Measurements from ENCODE around the gene MAN1A1. TPM values are rescaled to one million over a fixed set of nuclear protein-coding genes. Genes with fewer than 3 reads are reported as not detected.

The MAN1A1 gene
- total RNA-seq, 1 experiment from 2014 or later: 19.0 TPM

- DNase-seq: no peak
- Histone ChIP-seq H3K4me1 (ENCODE audit: insufficient read depth, low read length) (no peaks in the 10 kb centered on the region), H3K9me3 (ENCODE audit: low read length) (no peaks in the 10 kb centered on the region), H4K20me1 (ENCODE audit: low read length) (no peaks in the 10 kb centered on the region), H3K79me2 (ENCODE audit: low read length) (no peaks in the 10 kb centered on the region), H3K9ac (ENCODE audit: low read length) (no peak overlapping the region), H3K36me3 (ENCODE audit: low read depth, low read length) (no peaks in the 10 kb centered on the region), H3K4me2 (ENCODE audit: low read length) (no peak overlapping the region), H3F3A (ENCODE audit: low read length, unreplicated experiment) (no peaks in the 10 kb centered on the region), H3K9me2 (replicated peaks; ENCODE audit: low read length) (no peaks in the 10 kb centered on the region), H3K27me3 (ENCODE audit: low read length) (no peaks in the 10 kb centered on the region), H3K27ac (ENCODE audit: low read length) (no peak overlapping the region), H2AFZ (ENCODE audit: low read length) (no peak overlapping the region), H3K4me3 (ENCODE audit: low read length) (no peak overlapping the region)
- no peak for ATAC-seq
- ChIA-PET CTCF (no interaction called here), POLR2A (ENCODE audit: unreplicated experiment) (no interaction called here)
- TF ChIP-seq EZH2 (IDR thresholded peaks at IDR 0.05; ENCODE audit: low read length, unreplicated experiment) (no peak), EZH2phosphoT487 (IDR thresholded peaks at IDR 0.05; ENCODE audit: borderline replicate concordance, low read length) (no peak)
- TF ChIP-seq, protein P1, sequence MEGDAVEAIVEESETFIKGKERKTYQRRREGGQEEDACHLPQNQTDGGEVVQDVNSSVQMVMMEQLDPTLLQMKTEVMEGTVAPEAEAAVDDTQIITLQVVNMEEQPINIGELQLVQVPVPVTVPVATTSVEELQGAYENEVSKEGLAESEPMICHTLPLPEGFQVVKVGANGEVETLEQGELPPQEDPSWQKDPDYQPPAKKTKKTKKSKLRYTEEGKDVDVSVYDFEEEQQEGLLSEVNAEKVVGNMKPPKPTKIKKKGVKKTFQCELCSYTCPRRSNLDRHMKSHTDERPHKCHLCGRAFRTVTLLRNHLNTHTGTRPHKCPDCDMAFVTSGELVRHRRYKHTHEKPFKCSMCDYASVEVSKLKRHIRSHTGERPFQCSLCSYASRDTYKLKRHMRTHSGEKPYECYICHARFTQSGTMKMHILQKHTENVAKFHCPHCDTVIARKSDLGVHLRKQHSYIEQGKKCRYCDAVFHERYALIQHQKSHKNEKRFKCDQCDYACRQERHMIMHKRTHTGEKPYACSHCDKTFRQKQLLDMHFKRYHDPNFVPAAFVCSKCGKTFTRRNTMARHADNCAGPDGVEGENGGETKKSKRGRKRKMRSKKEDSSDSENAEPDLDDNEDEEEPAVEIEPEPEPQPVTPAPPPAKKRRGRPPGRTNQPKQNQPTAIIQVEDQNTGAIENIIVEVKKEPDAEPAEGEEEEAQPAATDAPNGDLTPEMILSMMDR (conservative IDR thresholded peaks at IDR 0.05; ENCODE audit: low read depth, low read length): no peak
- intact Hi-C loops (cut with micrococcal nuclease): no loop called here
- BruUV-seq (replicated peaks): no TSS peak
Measured at GRCh38 chr6:119162134-119162775, 187.3 kb downstream of the MAN1A1 start.

- H3K4me1 ChIP-seq (ENCODE audit: insufficient read depth, low read length): no peaks in the 10 kb centered on the region
- no peaks in the 10 kb centered on the region for H3F3A ChIP-seq (ENCODE audit: low read length, unreplicated experiment)
- H3K4me3 ChIP-seq (ENCODE audit: low read length): no peak overlapping the region
- TF ChIP-seq EZH2 (IDR thresholded peaks at IDR 0.05; ENCODE audit: low read length, unreplicated experiment) (no peak), EZH2phosphoT487 (IDR thresholded peaks at IDR 0.05; ENCODE audit: borderline replicate concordance, low read length) (no peak)
- TF ChIP-seq, protein P1 (conservative IDR thresholded peaks at IDR 0.05; ENCODE audit: low read depth, low read length): no peak
- H3K27ac ChIP-seq (ENCODE audit: low read length): no peak overlapping the region
- POLR2A ChIA-PET (ENCODE audit: unreplicated experiment): no interaction called here
- no peaks in the 10 kb centered on the region for H3K9me2 ChIP-seq (replicated peaks; ENCODE audit: low read length)
- CTCF ChIA-PET: no interaction called here
- no peaks in the 10 kb centered on the region for H4K20me1 ChIP-seq (ENCODE audit: low read length)
- H3K36me3 ChIP-seq (ENCODE audit: low read depth, low read length): no peaks in the 10 kb centered on the region
- ATAC-seq (no peak), DNase-seq (no peak)
- H2AFZ ChIP-seq (ENCODE audit: low read length): no peak overlapping the region
- intact Hi-C loops (cut with micrococcal nuclease): no loop called here
- H3K9ac ChIP-seq (ENCODE audit: low read length): no peak overlapping the region
- no peaks in the 10 kb centered on the region for H3K27me3 ChIP-seq (ENCODE audit: low read length)
- no peaks in the 10 kb centered on the region for H3K79me2 ChIP-seq (ENCODE audit: low read length)
- no peak overlapping the region for H3K4me2 ChIP-seq (ENCODE audit: low read length)
- BruUV-seq (replicated peaks): no TSS peak
- no peaks in the 10 kb centered on the region for H3K9me3 ChIP-seq (ENCODE audit: low read length)
Measured at GRCh38 chr6:119161438-119161837, 188.1 kb downstream of the MAN1A1 start.

GRCh38 chr6:119160911-119161310 is 188.7 kb downstream of the MAN1A1 start:
- Histone ChIP-seq H3K9ac (ENCODE audit: low read length) (no peak overlapping the region), H3F3A (ENCODE audit: low read length, unreplicated experiment) (no peaks in the 10 kb centered on the region), H3K4me2 (ENCODE audit: low read length) (no peak overlapping the region), H3K4me1 (ENCODE audit: insufficient read depth, low read length) (no peaks in the 10 kb centered on the region), H3K4me3 (ENCODE audit: low read length) (no peak overlapping the region), H3K36me3 (ENCODE audit: low read depth, low read length) (no peaks in the 10 kb centered on the region), H4K20me1 (ENCODE audit: low read length) (no peaks in the 10 kb centered on the region), H3K79me2 (ENCODE audit: low read length) (no peaks in the 10 kb centered on the region), H3K9me2 (replicated peaks; ENCODE audit: low read length) (no peaks in the 10 kb centered on the region), H3K27ac (ENCODE audit: low read length) (no peak overlapping the region), H3K27me3 (ENCODE audit: low read length) (no peaks in the 10 kb centered on the region), H2AFZ (ENCODE audit: low read length) (no peak overlapping the region), H3K9me3 (ENCODE audit: low read length) (no peaks in the 10 kb centered on the region)
- TF ChIP-seq, protein P1 (conservative IDR thresholded peaks at IDR 0.05; ENCODE audit: low read depth, low read length): no peak
- TF ChIP-seq EZH2 (IDR thresholded peaks at IDR 0.05; ENCODE audit: low read length, unreplicated experiment): no peak
- no peak for TF ChIP-seq EZH2phosphoT487 (IDR thresholded peaks at IDR 0.05; ENCODE audit: borderline replicate concordance, low read length)
- BruUV-seq (replicated peaks): no TSS peak
- DNase-seq (no peak), ATAC-seq (no peak)
- intact Hi-C loops (cut with micrococcal nuclease): no loop called here
- ChIA-PET CTCF (no interaction called here), POLR2A (ENCODE audit: unreplicated experiment) (no interaction called here)

Data from PC-3 (cell line).